Activated naive CD4-positive, alpha-beta T cell treated with anti-CD3 and anti-CD28 coated beads for 36 hours (primary cell): ENCODE measurements around the gene CRTC1. TPM values are rescaled to one million over a fixed set of nuclear protein-coding genes. Genes with fewer than 3 reads are reported as not detected.

Experiments
- CTCF ChIA-PET: fragments of 350-600 bp; sonication (Branson Sonifier 250); formaldehyde crosslinking; loops from one replicate; lab custom pipeline; 2021; ENCODE audit warnings: antibody characterized with exemption; lab: Charles Lee
- DNase-seq: peaks from one replicate; pipeline ENCODE4 v3.0.0-alpha.2; 2020
- H3K27ac Mint-ChIP-seq: one replicate; pipeline ENCODE4 v1.8.0; 2021; ENCODE audit warnings: mild to moderate bottlenecking, mixed read lengths
- H3K27me3 Mint-ChIP-seq: one replicate; pipeline ENCODE4 v1.8.0; 2021; ENCODE audit warnings: low read depth, mixed read lengths
- H3K36me3 Mint-ChIP-seq: one replicate; pipeline ENCODE4 v1.8.0; 2021; ENCODE audit warnings: low read depth, mixed read lengths
- H3K4me1 Mint-ChIP-seq: one replicate; pipeline ENCODE4 v1.8.0; 2021; ENCODE audit warnings: low read depth, mixed read lengths
- H3K4me3 Mint-ChIP-seq: one replicate; pipeline ENCODE4 v1.8.0; 2021; ENCODE audit warnings: mild to moderate bottlenecking, moderate library complexity, mixed read lengths
- H3K9me3 Mint-ChIP-seq: one replicate; pipeline ENCODE4 v1.8.0; 2021; ENCODE audit warnings: mixed read lengths
- intact Hi-C: fragments of 100-400 bp; cut with micrococcal nuclease; formaldehyde crosslinking; loops from one replicate; pipeline ENCODE4 v1.15.1; 2023
- total RNA-seq, 2 experiments: library from RNA; stranded (reverse); gene quantifications; one replicate each; pipeline ENCODE4 v1.2.3, GENCODE V29; 2021

Gene CRTC1
- total RNA-seq, 2 experiments from 2014 or later, result 4.0 to 4.2 TPM

GRCh38 chr19:18656337-18657086, 27.0 kb upstream of the CRTC1 start:
- Mint-ChIP-seq H3K9me3 (no peaks in the 10 kb centered on the region), H3K36me3 (no peaks in the 10 kb centered on the region), H3K4me1 (peaks cover 12% of the 10 kb centered on the region), H3K27me3 (no peaks in the 10 kb centered on the region), H3K27ac (no peak overlapping the region), H3K4me3 (no peak overlapping the region)
- intact Hi-C loops, result no loop called here
- CTCF ChIA-PET, result no interaction called here
- no peak for DNase-seq

- H3K27me3 Mint-ChIP-seq, result no peaks in the 10 kb centered on the region
- no peaks in the 10 kb centered on the region for H3K36me3 Mint-ChIP-seq
- intact Hi-C loops, result no loop called here
- no peak overlapping the region for H3K27ac Mint-ChIP-seq
- H3K4me1 Mint-ChIP-seq, result peaks cover 12% of the 10 kb centered on the region
- no peaks in the 10 kb centered on the region for H3K9me3 Mint-ChIP-seq
- no peak for DNase-seq
- H3K4me3 Mint-ChIP-seq, result no peak overlapping the region
- CTCF ChIA-PET, result no interaction called here
Observed at GRCh38 chr19:18657590-18658365, 25.7 kb upstream of the CRTC1 start.

GRCh38 chr19:18658366-18658855, 25.1 kb upstream of the CRTC1 start:
- Mint-ChIP-seq H3K4me1 (peaks cover 15% of the 10 kb centered on the region), H3K36me3 (no peaks in the 10 kb centered on the region), H3K27ac (no peak overlapping the region), H3K4me3 (no peak overlapping the region), H3K27me3 (no peaks in the 10 kb centered on the region), H3K9me3 (no peaks in the 10 kb centered on the region)
- CTCF ChIA-PET, result no interaction called here
- intact Hi-C loops, result no loop called here
- no peak for DNase-seq

GRCh38 chr19:18659281-18660050, 24.0 kb upstream of the CRTC1 start:
- intact Hi-C loops, result no loop called here
- no peak for DNase-seq
- Mint-ChIP-seq H3K4me3 (no peak overlapping the region), H3K27ac (no peak overlapping the region), H3K27me3 (no peaks in the 10 kb centered on the region), H3K9me3 (no peaks in the 10 kb centered on the region), H3K4me1 (peaks cover 22% of the 10 kb centered on the region), H3K36me3 (no peaks in the 10 kb centered on the region)
- CTCF ChIA-PET, result no interaction called here

GRCh38 chr19:18660051-18660910, 23.2 kb upstream of the CRTC1 start:
- DNase-seq, result no peak
- Mint-ChIP-seq H3K4me3 (no peak overlapping the region), H3K36me3 (no peaks in the 10 kb centered on the region), H3K4me1 (peaks cover 22% of the 10 kb centered on the region), H3K27ac (peak overlapping the region; percentile 46), H3K27me3 (no peaks in the 10 kb centered on the region), H3K9me3 (no peaks in the 10 kb centered on the region)
- CTCF ChIA-PET, result interaction anchor here (1.0 kb wide), 1 partner anchor 13 kb away, joined by 5 read pairs; no protein-coding TSS in a partner anchor
- intact Hi-C loops, result no loop called here

- peaks cover 20% of the 10 kb centered on the region for H3K4me1 Mint-ChIP-seq
- H3K9me3 Mint-ChIP-seq, result no peaks in the 10 kb centered on the region
- CTCF ChIA-PET, result interaction anchor here (1.0 kb wide), 1 partner anchor 12 kb away, joined by 5 read pairs; no protein-coding TSS in a partner anchor
- DNase-seq, result no peak
- H3K27ac Mint-ChIP-seq, result no peak overlapping the region
- H3K36me3 Mint-ChIP-seq, result no peaks in the 10 kb centered on the region
- H3K4me3 Mint-ChIP-seq, result no peak overlapping the region
- intact Hi-C loops, result no loop called here
- H3K27me3 Mint-ChIP-seq, result no peaks in the 10 kb centered on the region
Observed at GRCh38 chr19:18660939-18661670, 22.4 kb upstream of the CRTC1 start.

- CTCF ChIA-PET, result no interaction called here
- intact Hi-C loops, result no loop called here
- Mint-ChIP-seq H3K27ac (no peak overlapping the region), H3K9me3 (no peaks in the 10 kb centered on the region), H3K4me3 (no peak overlapping the region), H3K27me3 (no peaks in the 10 kb centered on the region), H3K4me1 (peaks cover 13% of the 10 kb centered on the region), H3K36me3 (no peaks in the 10 kb centered on the region)
- no peak for DNase-seq
Observed at GRCh38 chr19:18662972-18663732, 20.3 kb upstream of the CRTC1 start.

- Mint-ChIP-seq H3K27ac (no peak overlapping the region), H3K9me3 (no peaks in the 10 kb centered on the region), H3K4me3 (no peak overlapping the region), H3K36me3 (no peaks in the 10 kb centered on the region), H3K27me3 (no peaks in the 10 kb centered on the region), H3K4me1 (peaks cover 10% of the 10 kb centered on the region)
- intact Hi-C loops, result no loop called here
- DNase-seq, result peak; percentile 44
- CTCF ChIA-PET, result interaction anchor here (0.7 kb wide), 1 partner anchor 9 kb away, joined by 5 read pairs; no protein-coding TSS in a partner anchor
Observed at GRCh38 chr19:18663940-18664530, 19.4 kb upstream of the CRTC1 start.

- intact Hi-C loops, result no loop called here
- CTCF ChIA-PET, result interaction anchor here (0.6 kb wide), 1 partner anchor 9 kb away, joined by 3 read pairs; no protein-coding TSS in a partner anchor
- peaks cover 6% of the 10 kb centered on the region for H3K36me3 Mint-ChIP-seq
- H3K4me1 Mint-ChIP-seq, result peaks cover 10% of the 10 kb centered on the region
- H3K27me3 Mint-ChIP-seq, result no peaks in the 10 kb centered on the region
- H3K27ac Mint-ChIP-seq, result no peak overlapping the region
- DNase-seq, result no peak
- H3K9me3 Mint-ChIP-seq, result no peaks in the 10 kb centered on the region
- no peak overlapping the region for H3K4me3 Mint-ChIP-seq
Observed at GRCh38 chr19:18665771-18666202, 17.7 kb upstream of the CRTC1 start.

GRCh38 chr19:18666317-18666716, 17.2 kb upstream of the CRTC1 start:
- H3K27ac Mint-ChIP-seq, result no peak overlapping the region
- intact Hi-C loops, result no loop called here
- H3K9me3 Mint-ChIP-seq, result no peaks in the 10 kb centered on the region
- no peaks in the 10 kb centered on the region for H3K27me3 Mint-ChIP-seq
- H3K4me3 Mint-ChIP-seq, result no peak overlapping the region
- H3K4me1 Mint-ChIP-seq, result peaks cover 10% of the 10 kb centered on the region
- CTCF ChIA-PET, result no interaction called here
- H3K36me3 Mint-ChIP-seq, result peaks cover 6% of the 10 kb centered on the region
- DNase-seq, result no peak
